ENCODE measurements around the gene CALR3. TPM values are rescaled to one million over a fixed set of nuclear protein-coding genes. Genes with fewer than 3 reads are reported as not detected.

Gene CALR3
- total and polyA plus RNA-seq, 4 donors = 0.05 to 0.08 TPM; not detected in 2

DNA sequence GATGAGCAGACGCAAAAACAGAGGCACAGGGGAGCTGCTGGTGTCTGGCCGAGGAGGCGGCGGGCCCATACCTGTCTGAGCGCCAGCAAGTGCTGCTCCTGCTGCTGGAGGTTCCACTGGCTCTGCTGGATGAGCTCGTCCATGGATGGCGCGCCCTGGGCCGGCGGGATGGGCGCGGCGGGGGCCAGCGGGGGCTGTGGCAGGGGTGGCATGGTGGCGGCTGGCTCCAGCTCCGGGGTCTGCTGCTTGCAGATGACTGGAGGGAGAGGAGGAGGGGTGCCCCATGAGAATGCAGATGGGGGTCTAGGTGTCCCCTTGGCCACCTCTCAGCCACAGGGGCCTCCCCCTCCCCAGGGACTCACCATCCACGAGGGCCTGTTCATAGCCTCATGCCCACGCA is 39.4 kb upstream of the CALR3 start:
- 98% methylated on average over 18 of the region's 18 CpGs for WGBS

DNA sequence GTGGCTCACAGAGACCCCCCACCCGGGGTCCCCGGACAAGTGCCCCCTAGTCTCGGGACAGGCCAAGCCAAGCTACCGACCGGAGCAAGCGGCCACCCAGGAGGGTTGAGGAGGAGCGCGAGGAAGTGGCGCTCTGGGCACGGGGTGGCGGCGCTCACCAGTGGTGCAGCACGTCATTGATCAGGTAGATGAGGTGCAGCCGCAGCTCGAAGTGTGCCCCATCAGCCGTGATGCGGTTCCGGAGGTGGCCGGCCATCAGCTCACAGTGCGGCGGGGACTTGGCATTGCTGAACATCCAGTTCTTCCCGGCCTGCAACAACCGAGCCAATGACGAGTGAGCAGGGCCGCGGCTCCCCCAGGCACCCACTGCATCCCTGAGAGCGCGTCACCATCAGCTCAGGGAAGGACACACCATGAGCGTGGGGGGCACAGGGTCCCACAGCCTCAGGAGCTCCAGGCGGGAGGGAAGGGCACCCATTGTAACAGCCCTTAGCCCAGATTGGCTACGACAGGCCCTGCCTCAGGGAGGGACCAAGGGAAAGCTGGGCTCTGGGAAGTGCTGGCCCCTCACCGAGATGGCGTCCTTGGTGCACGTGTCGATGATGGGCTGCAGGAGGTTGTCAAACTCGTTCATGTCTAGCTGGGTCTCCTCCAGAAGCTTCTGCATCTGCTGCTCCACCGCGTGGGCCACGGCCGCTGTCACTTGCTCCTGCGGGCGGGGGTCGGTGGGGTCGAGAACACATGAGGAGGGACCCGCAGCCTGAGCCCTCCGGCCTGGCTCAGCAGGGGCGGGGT is 36.7 kb upstream of the CALR3 start:
- peaks cover 40 to 91% (median 53%) of the 10 kb centered on the region in 4 donors for H3K36me3 ChIP-seq (ENCODE audit: control insufficient read depth in 4 of 4, insufficient read depth in 3 of 4, low read depth in 1 of 4, low read length in 3 of 4)
- H3K9me3 ChIP-seq (ENCODE audit: control insufficient read depth in 4 of 4, low read length in 3 of 4) = no peaks in the 10 kb centered on the region
- H3K9ac ChIP-seq (ENCODE audit: low read depth in 1 of 2, low read length in 2 of 2) = no peak overlapping the region
- H3K27ac ChIP-seq (ENCODE audit: low read depth in 1 of 2, low read length in 2 of 2) = no peak overlapping the region
- no peak overlapping the region for H3K4me3 ChIP-seq (ENCODE audit: low read depth in 1 of 3, low read length in 3 of 3)
- WGBS = 97% methylated on average over 47 of the region's 47 CpGs
- peaks cover 0 to 7% (median 4%) of the 10 kb centered on the region in 4 donors for H3K4me1 ChIP-seq (ENCODE audit: control insufficient read depth in 4 of 4, insufficient read depth in 4 of 4, low read length in 3 of 4)
- DNase-seq (ENCODE audit: low spot score) = no peak
- no peaks in the 10 kb centered on the region for H3K27me3 ChIP-seq (ENCODE audit: control insufficient read depth in 4 of 4, insufficient read depth in 4 of 4, low read length in 3 of 4)
- no peak for TF ChIP-seq TAF1 (conservative IDR thresholded peaks at IDR 0.05)
- TF ChIP-seq, protein P1, sequence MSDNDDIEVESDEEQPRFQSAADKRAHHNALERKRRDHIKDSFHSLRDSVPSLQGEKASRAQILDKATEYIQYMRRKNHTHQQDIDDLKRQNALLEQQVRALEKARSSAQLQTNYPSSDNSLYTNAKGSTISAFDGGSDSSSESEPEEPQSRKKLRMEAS (IDR thresholded peaks at IDR 0.05) = no peak
- TF ChIP-seq, protein P2, sequence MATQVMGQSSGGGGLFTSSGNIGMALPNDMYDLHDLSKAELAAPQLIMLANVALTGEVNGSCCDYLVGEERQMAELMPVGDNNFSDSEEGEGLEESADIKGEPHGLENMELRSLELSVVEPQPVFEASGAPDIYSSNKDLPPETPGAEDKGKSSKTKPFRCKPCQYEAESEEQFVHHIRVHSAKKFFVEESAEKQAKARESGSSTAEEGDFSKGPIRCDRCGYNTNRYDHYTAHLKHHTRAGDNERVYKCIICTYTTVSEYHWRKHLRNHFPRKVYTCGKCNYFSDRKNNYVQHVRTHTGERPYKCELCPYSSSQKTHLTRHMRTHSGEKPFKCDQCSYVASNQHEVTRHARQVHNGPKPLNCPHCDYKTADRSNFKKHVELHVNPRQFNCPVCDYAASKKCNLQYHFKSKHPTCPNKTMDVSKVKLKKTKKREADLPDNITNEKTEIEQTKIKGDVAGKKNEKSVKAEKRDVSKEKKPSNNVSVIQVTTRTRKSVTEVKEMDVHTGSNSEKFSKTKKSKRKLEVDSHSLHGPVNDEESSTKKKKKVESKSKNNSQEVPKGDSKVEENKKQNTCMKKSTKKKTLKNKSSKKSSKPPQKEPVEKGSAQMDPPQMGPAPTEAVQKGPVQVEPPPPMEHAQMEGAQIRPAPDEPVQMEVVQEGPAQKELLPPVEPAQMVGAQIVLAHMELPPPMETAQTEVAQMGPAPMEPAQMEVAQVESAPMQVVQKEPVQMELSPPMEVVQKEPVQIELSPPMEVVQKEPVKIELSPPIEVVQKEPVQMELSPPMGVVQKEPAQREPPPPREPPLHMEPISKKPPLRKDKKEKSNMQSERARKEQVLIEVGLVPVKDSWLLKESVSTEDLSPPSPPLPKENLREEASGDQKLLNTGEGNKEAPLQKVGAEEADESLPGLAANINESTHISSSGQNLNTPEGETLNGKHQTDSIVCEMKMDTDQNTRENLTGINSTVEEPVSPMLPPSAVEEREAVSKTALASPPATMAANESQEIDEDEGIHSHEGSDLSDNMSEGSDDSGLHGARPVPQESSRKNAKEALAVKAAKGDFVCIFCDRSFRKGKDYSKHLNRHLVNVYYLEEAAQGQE (IDR thresholded peaks at IDR 0.05) = no peak
- TF ChIP-seq HNF4G (IDR thresholded peaks at IDR 0.05) = no peak
- no peak for TF ChIP-seq SP1 (IDR thresholded peaks at IDR 0.05)
- no peak for TF ChIP-seq EGR1 (IDR thresholded peaks at IDR 0.05; ENCODE audit: low read depth in 2 of 2)
- TF ChIP-seq, protein P3, sequence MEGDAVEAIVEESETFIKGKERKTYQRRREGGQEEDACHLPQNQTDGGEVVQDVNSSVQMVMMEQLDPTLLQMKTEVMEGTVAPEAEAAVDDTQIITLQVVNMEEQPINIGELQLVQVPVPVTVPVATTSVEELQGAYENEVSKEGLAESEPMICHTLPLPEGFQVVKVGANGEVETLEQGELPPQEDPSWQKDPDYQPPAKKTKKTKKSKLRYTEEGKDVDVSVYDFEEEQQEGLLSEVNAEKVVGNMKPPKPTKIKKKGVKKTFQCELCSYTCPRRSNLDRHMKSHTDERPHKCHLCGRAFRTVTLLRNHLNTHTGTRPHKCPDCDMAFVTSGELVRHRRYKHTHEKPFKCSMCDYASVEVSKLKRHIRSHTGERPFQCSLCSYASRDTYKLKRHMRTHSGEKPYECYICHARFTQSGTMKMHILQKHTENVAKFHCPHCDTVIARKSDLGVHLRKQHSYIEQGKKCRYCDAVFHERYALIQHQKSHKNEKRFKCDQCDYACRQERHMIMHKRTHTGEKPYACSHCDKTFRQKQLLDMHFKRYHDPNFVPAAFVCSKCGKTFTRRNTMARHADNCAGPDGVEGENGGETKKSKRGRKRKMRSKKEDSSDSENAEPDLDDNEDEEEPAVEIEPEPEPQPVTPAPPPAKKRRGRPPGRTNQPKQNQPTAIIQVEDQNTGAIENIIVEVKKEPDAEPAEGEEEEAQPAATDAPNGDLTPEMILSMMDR (IDR thresholded peaks at IDR 0.05; ENCODE audit: low read depth, low read length, missing input control) = no peak
- TF ChIP-seq RXRA (IDR thresholded peaks at IDR 0.05) = no peak

More for the DNA sequence above, 39.4 kb upstream of the CALR3 start:
- H3K4me1 ChIP-seq (ENCODE audit: control insufficient read depth in 4 of 4, insufficient read depth in 4 of 4, low read length in 3 of 4) = peaks cover 1 to 16% (median 10%) of the 10 kb centered on the region in 4 donors
- no peak for DNase-seq (ENCODE audit: low spot score)
- H3K27ac ChIP-seq (ENCODE audit: low read depth in 1 of 2, low read length in 2 of 2) = no peak overlapping the region
- H3K9ac ChIP-seq (ENCODE audit: low read depth in 1 of 2, low read length in 2 of 2) = no peak overlapping the region
- peaks cover 23 to 80% (median 40%) of the 10 kb centered on the region in 4 donors for H3K36me3 ChIP-seq (ENCODE audit: control insufficient read depth in 4 of 4, insufficient read depth in 3 of 4, low read depth in 1 of 4, low read length in 3 of 4)
- H3K27me3 ChIP-seq (ENCODE audit: control insufficient read depth in 4 of 4, insufficient read depth in 4 of 4, low read length in 3 of 4) = no peaks in the 10 kb centered on the region
- no peak overlapping the region for H3K4me3 ChIP-seq (ENCODE audit: low read depth in 1 of 3, low read length in 3 of 3)
- no peaks in the 10 kb centered on the region for H3K9me3 ChIP-seq (ENCODE audit: control insufficient read depth in 4 of 4, low read length in 3 of 4)
- TF ChIP-seq, protein P1 (IDR thresholded peaks at IDR 0.05) = no peak
- no peak for TF ChIP-seq JUND (IDR thresholded peaks at IDR 0.05)
- no peak for TF ChIP-seq TAF1 (conservative IDR thresholded peaks at IDR 0.05)
- no peak for TF ChIP-seq SP1 (IDR thresholded peaks at IDR 0.05)
- TF ChIP-seq FOXA1 (IDR thresholded peaks at IDR 0.05) = no peak
- TF ChIP-seq HNF4G (IDR thresholded peaks at IDR 0.05) = no peak
- TF ChIP-seq GABPA (IDR thresholded peaks at IDR 0.05 in 1 of 2, conservative IDR thresholded peaks at IDR 0.05 in 1 of 2) = no peak
- TF ChIP-seq HNF4A (conservative IDR thresholded peaks at IDR 0.05) = no peak
- TF ChIP-seq RAD21 (IDR thresholded peaks at IDR 0.05) = no peak
- TF ChIP-seq, protein P2 (IDR thresholded peaks at IDR 0.05) = no peak
- TF ChIP-seq YY1 (IDR thresholded peaks at IDR 0.05) = no peak
- TF ChIP-seq RXRA (IDR thresholded peaks at IDR 0.05) = no peak
- TF ChIP-seq NR2F2 (IDR thresholded peaks at IDR 0.05) = no peak
- TF ChIP-seq, protein P4, sequence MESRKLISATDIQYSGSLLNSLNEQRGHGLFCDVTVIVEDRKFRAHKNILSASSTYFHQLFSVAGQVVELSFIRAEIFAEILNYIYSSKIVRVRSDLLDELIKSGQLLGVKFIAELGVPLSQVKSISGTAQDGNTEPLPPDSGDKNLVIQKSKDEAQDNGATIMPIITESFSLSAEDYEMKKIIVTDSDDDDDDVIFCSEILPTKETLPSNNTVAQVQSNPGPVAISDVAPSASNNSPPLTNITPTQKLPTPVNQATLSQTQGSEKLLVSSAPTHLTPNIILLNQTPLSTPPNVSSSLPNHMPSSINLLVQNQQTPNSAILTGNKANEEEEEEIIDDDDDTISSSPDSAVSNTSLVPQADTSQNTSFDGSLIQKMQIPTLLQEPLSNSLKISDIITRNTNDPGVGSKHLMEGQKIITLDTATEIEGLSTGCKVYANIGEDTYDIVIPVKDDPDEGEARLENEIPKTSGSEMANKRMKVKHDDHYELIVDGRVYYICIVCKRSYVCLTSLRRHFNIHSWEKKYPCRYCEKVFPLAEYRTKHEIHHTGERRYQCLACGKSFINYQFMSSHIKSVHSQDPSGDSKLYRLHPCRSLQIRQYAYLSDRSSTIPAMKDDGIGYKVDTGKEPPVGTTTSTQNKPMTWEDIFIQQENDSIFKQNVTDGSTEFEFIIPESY (IDR thresholded peaks at IDR 0.05) = no peak
- TF ChIP-seq EGR1 (IDR thresholded peaks at IDR 0.05; ENCODE audit: low read depth in 2 of 2) = no peak
- no peak for TF ChIP-seq FOXA2 (IDR thresholded peaks at IDR 0.05)
- TF ChIP-seq, protein P5, sequence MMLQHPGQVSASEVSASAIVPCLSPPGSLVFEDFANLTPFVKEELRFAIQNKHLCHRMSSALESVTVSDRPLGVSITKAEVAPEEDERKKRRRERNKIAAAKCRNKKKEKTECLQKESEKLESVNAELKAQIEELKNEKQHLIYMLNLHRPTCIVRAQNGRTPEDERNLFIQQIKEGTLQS (IDR thresholded peaks at IDR 0.05) = no peak
